Measurements from ENCODE around the gene RANBP6.

- TF ChIP-seq POLR2AphosphoS5 (IDR thresholded peaks at IDR 0.05; ENCODE audit: low read depth, low read length) (no peak), TAF1 (IDR thresholded peaks at IDR 0.05; ENCODE audit: low read depth, low read length) (no peak), POLR2A (IDR thresholded peaks at IDR 0.05; ENCODE audit: low read depth, low read length) (no peak), POU2F2 (IDR thresholded peaks at IDR 0.05; ENCODE audit: low read depth, low read length) (no peak), SPI1 (IDR thresholded peaks at IDR 0.05; ENCODE audit: low read depth, low read length) (no peak), PAX5 (IDR thresholded peaks at IDR 0.05; ENCODE audit: insufficient read depth, low read length, severe bottlenecking) (no peak)
Observed at GRCh38 chr9:5994493-5994892, 20.9 kb downstream of the RANBP6 start.
